Measurements from ENCODE around the gene VILL.

The VILL gene

GRCh38 chr3:37990527-37990926 lies at the start of gene VILL:
Gene VILL, plus strand, starts transcription at chr3:37990786. Its CDS starts 2,887 bp downstream, at chr3:37993673.
- DNase-seq: peak; percentile 23

- no peak for DNase-seq
Observed at GRCh38 chr3:37941608-37942508, 48.7 kb upstream of the VILL start.

GRCh38 chr3:37942646-37943045 lies 47.9 kb upstream of the VILL start:
- no peak for DNase-seq

- no peak for DNase-seq
Observed at GRCh38 chr3:37943126-37943525, 47.5 kb upstream of the VILL start.

GRCh38 chr3:37943631-37944314 lies 46.8 kb upstream of the VILL start:
- no peak for DNase-seq

GRCh38 chr3:37944391-37944842 lies 46.2 kb upstream of the VILL start:
- no peak for DNase-seq

GRCh38 chr3:37945156-37945806 lies 45.3 kb upstream of the VILL start:
- DNase-seq: no peak

- DNase-seq: no peak
Observed at GRCh38 chr3:37945807-37946530, 44.6 kb upstream of the VILL start.

GRCh38 chr3:37946531-37946889 lies 44.1 kb upstream of the VILL start:
- no peak for DNase-seq

- DNase-seq: peak; percentile 87
Observed at GRCh38 chr3:37949866-37950265, 40.7 kb upstream of the VILL start.

- no peak for DNase-seq
Observed at GRCh38 chr3:37952564-37952963, 38.0 kb upstream of the VILL start.

- no peak for DNase-seq
Observed at GRCh38 chr3:37953226-37953625, 37.4 kb upstream of the VILL start.

- DNase-seq: no peak
Observed at GRCh38 chr3:37953707-37954394, 36.7 kb upstream of the VILL start.

GRCh38 chr3:37954881-37955280 lies 35.7 kb upstream of the VILL start:
- DNase-seq: no peak

GRCh38 chr3:37955918-37956707 lies 34.5 kb upstream of the VILL start:
- DNase-seq: no peak

- DNase-seq: no peak
Observed at GRCh38 chr3:37956723-37957538, 33.7 kb upstream of the VILL start.

GRCh38 chr3:37957539-37957936 lies 33.0 kb upstream of the VILL start:
- no peak for DNase-seq

- DNase-seq: no peak
Observed at GRCh38 chr3:37961622-37962431, 28.8 kb upstream of the VILL start.

GRCh38 chr3:37963016-37963415 lies 27.6 kb upstream of the VILL start:
- no peak for DNase-seq

- DNase-seq: no peak
Observed at GRCh38 chr3:37963635-37964034, 27.0 kb upstream of the VILL start.
